HUES48 (cell line): ENCODE results near the gene RAB6B.
A peak's percentile ranks its signal among the peaks of the same experiment; 100 is the strongest.

Experiments
- H3K27ac ChIP-seq: one replicate; pipeline ENCODE4 v1.7.0; 2013; ENCODE audit warnings: low read depth, low read length, inconsistent platforms
- H3K27me3 ChIP-seq: 2 replicates; pipeline ENCODE4 v1.6.1; 2013; ENCODE audit warnings: mild to moderate bottlenecking, low read length; ENCODE audit not compliant: control insufficient read depth, insufficient read depth
- H3K36me3 ChIP-seq: 2 replicates; pipeline ENCODE4 v1.6.1; 2013; ENCODE audit warnings: low read length; ENCODE audit not compliant: control insufficient read depth, insufficient read depth
- H3K4me1 ChIP-seq: 2 replicates; pipeline ENCODE4 v1.6.1; 2013; ENCODE audit warnings: mild to moderate bottlenecking, low read length; ENCODE audit not compliant: control insufficient read depth, insufficient read depth
- H3K4me3 ChIP-seq: 2 replicates; pipeline ENCODE4 v1.5.1; 2013; ENCODE audit warnings: mild to moderate bottlenecking, low read depth, low read length
- H3K9ac ChIP-seq: 2 replicates; pipeline ENCODE4 v1.6.1; 2013; ENCODE audit warnings: mild to moderate bottlenecking, low read depth, low read length, moderate library complexity
- H3K9me3 ChIP-seq: 2 replicates; pipeline ENCODE4 v1.6.1; 2013; ENCODE audit warnings: low read length; ENCODE audit not compliant: control insufficient read depth, insufficient read depth

RAB6B gene

DNA sequence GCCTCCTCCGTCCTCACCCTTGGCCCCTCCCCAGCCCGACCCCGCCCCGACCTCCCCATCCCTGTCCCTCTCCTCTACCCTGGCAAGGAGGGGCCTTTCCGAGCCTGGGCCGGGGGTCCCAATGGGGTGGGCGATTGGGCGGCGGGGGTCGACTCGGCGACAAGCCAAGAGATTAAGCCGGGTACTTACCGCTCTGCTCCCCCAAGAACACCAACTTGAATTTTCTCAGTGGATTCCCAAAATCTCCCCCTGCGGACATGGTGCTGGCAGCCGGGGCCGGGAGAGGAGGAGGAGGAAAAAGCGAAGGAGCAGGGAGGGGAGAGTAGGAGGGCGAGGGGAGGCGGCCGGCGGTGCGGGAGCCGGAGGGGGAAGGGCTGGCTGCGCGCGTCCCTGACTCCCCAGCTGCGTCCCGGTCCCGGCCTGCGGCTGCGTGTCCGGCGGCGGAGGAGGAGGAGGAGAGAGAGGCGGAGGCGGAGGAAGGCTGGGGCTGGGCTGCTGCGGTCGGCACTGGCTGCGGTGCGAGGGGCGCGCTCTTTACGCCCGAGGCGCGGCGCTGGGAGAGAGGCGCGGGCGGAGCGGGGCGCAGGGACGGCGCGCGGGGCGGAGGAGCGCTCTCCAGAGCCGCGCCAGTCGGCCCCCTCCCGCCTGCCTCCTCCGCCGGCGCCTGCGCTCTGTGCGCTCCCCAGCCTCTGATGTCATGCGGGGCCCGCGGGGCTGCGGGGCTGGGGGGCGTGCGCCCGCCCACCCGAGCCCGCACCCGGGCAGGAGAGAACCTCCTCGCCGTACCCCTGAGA is at the start of gene RAB6B:
TSS of gene RAB6B (minus strand) at position 675 of the 794 bp plus-strand sequence. CDS start at position 259, 416 bp downstream.
- Histone ChIP-seq H3K9me3 (no peaks in the 10 kb centered on the region), H3K36me3 (no peaks in the 10 kb centered on the region), H3K4me3 (peak within 1 kb of the TSS; percentile 84), H3K9ac (peak within 1 kb of the TSS; percentile 45; the same call in 1 of the 2 replicates), H3K27me3 (peaks cover 45% of the 10 kb centered on the region), H3K27ac (no peak within 1 kb of the TSS), H3K4me1 (peaks cover 11% of the 10 kb centered on the region)

DNA sequence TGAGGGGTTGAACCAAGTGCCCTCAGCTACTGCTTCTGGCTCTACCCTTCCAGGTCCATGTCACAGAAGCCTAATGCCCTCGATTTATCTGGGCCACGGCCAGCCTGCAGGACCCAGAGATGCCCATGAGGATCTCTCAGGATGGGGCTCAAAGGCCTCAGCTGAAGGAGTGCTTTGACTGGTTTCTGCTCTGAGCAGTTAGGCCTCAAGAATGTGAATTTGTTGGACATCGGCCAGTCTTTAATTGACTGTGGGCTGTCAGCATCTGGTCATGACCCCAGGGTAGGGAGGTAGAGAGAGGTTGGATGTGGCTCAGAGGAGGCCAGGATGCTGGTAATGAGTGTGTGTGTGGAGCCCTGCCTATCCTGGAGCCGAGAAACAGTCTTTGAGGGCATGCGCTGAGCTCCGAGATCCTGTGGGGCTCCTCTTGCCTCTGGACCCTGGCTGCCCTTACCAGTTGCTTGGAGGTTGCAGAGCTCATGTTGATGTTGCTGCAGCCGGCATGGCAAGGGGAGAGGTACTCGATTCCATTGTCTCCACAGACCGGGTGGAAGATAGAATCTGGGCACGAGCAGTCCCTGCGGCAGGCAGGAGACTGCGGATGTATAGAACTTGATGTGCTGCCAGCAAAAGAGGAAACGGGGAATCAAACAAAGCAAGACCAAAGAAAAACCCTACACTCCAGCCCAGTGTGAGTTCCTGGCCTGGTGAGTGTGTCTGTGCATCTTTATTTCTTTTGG is 49.1 kb upstream of the RAB6B start:
- Histone ChIP-seq H3K36me3 (no peaks in the 10 kb centered on the region), H3K27ac (no peak overlapping the region), H3K4me3 (no peak overlapping the region), H3K4me1 (peaks cover 14% of the 10 kb centered on the region), H3K27me3 (no peaks in the 10 kb centered on the region), H3K9ac (no peak overlapping the region), H3K9me3 (no peaks in the 10 kb centered on the region)

DNA sequence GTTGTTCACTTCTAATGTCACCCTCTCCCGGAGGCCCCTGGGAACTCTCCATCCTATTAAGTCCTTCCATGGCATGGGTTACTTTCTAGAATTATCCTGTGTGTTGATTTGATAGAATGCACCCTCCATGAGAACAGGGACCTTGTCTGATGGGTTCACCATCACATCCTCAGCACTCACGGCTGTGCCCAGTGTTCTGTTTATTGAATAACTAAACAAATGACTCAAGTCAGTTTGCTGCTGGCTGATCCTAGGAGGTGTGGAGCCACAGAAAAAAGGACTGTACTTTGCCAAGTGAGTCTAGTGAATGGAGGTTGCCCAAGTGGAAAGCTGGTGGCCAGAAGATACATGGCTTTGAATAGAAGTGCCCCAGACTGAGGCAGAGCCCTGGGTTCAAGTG is 48.5 kb upstream of the RAB6B start:
- Histone ChIP-seq H3K27ac (no peak overlapping the region), H3K4me3 (no peak overlapping the region), H3K36me3 (no peaks in the 10 kb centered on the region), H3K4me1 (peaks cover 11% of the 10 kb centered on the region), H3K27me3 (no peaks in the 10 kb centered on the region), H3K9ac (no peak overlapping the region), H3K9me3 (no peaks in the 10 kb centered on the region)

DNA sequence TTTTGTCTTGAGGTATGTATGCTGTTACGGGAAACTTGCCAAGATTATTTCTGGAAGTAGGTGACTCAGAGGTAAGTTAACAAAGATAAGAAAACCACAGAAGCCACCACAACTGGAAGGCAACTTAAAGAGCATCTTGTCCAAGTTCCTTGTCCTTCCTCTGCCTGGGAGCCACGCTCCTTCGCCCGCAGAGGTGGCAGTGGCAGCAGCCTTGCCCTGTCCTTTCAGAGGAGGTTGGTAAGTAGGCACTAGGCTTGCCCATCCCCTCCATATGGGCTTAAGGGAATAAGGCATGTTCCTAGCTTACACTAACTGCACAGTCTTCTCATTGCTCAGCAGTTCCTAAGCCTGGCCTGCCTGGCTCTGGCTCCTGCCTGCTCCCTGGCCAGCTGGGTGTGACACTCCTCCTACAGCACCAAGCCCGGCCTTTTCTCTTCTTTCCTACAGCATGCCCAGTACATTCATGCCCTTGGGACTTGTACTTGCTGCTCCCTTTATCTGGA is 48.0 kb upstream of the RAB6B start:
- Histone ChIP-seq H3K4me1 (peaks cover 6% of the 10 kb centered on the region), H3K9me3 (no peaks in the 10 kb centered on the region), H3K27ac (no peak overlapping the region), H3K36me3 (no peaks in the 10 kb centered on the region), H3K9ac (no peak overlapping the region), H3K27me3 (no peaks in the 10 kb centered on the region), H3K4me3 (no peak overlapping the region)

DNA sequence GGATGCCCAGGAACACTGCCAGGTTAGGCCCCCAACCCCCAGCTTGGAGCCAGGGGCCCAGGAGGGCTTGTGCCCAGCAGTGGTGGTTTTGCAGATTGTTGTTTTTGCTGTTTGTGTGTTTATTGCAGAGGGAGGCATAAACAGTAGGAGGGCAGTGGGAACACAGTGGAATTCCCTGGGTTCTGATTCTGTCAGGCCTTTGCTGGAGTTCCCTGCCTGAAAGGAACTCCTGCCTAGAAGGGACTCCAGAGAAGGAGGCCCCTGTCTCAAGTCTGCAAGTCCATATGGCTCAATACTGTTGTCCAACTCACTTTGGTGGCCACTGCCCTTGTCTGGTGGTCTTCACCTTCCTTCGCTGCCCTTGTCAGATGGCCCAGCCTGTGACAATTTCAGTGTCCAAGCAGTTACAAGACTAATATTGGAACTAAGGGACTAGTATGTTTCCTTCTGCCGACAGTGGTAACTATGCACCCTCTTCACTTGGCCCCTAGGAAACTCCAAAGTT is 47.4 kb upstream of the RAB6B start:
- Histone ChIP-seq H3K4me3 (no peak overlapping the region), H3K9ac (no peak overlapping the region), H3K36me3 (no peaks in the 10 kb centered on the region), H3K27ac (no peak overlapping the region), H3K4me1 (peaks cover 4% of the 10 kb centered on the region), H3K9me3 (no peaks in the 10 kb centered on the region), H3K27me3 (no peaks in the 10 kb centered on the region)

DNA sequence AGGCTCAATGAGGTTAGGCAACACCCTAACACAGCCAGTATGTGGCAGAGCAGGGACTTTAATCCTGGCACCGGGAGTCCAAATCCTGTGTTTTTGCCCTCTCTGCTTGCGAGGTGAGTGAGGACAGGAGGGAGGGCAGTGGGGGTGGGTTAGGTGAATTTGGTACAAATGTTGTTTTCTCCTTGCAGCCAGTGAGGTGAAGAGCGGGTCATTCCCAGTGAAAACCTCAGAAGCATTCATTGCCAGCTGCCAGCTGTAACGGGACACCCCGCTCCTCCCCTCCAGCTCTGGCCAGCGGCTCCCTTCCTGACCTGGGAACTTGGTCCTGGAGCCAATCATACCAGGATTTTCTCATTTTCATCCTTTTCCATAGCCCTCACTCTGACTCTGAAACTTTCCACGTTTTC is 45.7 kb upstream of the RAB6B start:
- Histone ChIP-seq H3K9ac (no peak overlapping the region), H3K36me3 (no peaks in the 10 kb centered on the region), H3K27ac (no peak overlapping the region), H3K4me3 (no peak overlapping the region), H3K4me1 (peaks cover 4% of the 10 kb centered on the region), H3K9me3 (no peaks in the 10 kb centered on the region), H3K27me3 (no peaks in the 10 kb centered on the region)

DNA sequence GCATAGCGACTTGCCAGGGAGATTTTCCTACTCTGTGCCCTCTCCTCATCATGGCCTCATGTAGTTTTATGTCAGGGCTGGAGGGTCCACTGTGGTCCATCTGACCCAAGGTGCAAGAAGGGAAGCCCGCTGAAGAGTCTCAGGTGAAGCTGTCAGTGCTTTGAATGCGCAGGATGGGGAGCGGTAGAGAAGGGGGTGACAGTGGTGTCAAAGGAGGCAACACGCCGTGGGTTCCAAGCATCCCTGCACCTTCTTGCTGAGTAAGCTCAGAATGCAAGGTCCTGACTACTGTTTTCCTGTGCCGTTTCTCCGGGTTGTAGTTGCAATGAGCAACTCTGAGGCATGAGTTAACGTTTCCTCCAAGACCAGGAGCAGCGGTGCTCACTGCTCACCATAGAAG is 44.9 kb upstream of the RAB6B start:
- H3K9me3 ChIP-seq = no peaks in the 10 kb centered on the region
- H3K36me3 ChIP-seq = no peaks in the 10 kb centered on the region
- peaks cover 4% of the 10 kb centered on the region for H3K4me1 ChIP-seq
- H3K4me3 ChIP-seq = no peak overlapping the region
- H3K9ac ChIP-seq = no peak overlapping the region
- no peaks in the 10 kb centered on the region for H3K27me3 ChIP-seq
- H3K27ac ChIP-seq = no peak overlapping the region

DNA sequence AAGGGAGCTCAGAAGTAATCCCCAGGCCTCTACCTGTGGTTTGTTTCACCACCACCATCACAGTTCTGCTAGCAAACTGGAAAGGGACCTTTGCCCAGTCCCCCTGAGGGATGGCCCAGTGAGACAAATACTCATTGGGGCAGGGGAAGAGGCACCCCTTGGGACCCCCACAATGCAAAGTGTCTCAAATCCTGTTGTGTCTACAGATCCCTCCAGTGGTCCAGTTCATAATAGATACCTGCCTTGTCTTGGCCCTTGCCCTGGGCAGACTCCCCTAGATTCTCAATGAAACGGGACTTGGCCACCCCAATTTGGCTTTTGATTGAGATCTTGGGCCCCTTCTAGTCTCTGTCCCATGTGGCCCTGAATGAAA is 43.8 kb upstream of the RAB6B start:
- Histone ChIP-seq H3K27ac (no peak overlapping the region), H3K4me1 (peaks cover 4% of the 10 kb centered on the region), H3K27me3 (no peaks in the 10 kb centered on the region), H3K36me3 (no peaks in the 10 kb centered on the region), H3K9ac (no peak overlapping the region), H3K9me3 (no peaks in the 10 kb centered on the region), H3K4me3 (no peak overlapping the region)

DNA sequence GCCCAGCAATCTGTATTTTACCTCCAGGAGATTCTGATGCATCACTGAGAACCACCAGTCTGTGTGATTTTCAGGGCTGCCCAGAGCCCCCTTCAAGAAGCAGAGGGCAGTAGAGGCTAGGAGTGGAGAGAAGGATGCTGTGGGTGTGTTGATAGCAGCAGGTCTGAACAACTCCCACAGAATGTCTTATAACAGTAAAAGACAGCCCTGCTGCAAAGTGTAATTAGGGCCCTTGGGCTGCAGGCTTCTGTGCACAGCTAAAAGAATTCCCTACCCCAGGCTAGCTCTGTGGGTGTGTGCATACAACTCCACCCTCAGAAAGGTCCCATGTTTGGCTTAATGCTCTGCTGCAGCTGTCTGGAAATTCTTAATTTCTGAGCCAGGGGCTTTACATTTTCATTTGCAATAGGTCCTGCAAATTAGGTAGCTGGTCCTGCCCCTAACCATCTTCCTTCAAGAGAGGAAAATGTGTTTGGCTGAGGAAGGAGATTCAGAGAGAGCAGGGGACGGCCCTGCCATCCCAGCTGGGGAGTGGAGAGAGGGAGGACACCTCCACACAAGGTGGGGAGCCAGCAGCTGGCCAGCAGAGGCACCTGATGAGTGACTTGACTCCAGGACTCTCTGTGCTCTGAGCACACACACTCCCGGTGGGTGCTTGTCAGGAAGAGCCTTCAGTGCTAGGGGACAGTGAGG is 43.2 kb upstream of the RAB6B start:
- no peak overlapping the region for H3K4me3 ChIP-seq
- no peak overlapping the region for H3K27ac ChIP-seq
- H3K4me1 ChIP-seq = peaks cover 4% of the 10 kb centered on the region
- H3K36me3 ChIP-seq = no peaks in the 10 kb centered on the region
- no peaks in the 10 kb centered on the region for H3K27me3 ChIP-seq
- H3K9ac ChIP-seq = no peak overlapping the region
- H3K9me3 ChIP-seq = no peaks in the 10 kb centered on the region

DNA sequence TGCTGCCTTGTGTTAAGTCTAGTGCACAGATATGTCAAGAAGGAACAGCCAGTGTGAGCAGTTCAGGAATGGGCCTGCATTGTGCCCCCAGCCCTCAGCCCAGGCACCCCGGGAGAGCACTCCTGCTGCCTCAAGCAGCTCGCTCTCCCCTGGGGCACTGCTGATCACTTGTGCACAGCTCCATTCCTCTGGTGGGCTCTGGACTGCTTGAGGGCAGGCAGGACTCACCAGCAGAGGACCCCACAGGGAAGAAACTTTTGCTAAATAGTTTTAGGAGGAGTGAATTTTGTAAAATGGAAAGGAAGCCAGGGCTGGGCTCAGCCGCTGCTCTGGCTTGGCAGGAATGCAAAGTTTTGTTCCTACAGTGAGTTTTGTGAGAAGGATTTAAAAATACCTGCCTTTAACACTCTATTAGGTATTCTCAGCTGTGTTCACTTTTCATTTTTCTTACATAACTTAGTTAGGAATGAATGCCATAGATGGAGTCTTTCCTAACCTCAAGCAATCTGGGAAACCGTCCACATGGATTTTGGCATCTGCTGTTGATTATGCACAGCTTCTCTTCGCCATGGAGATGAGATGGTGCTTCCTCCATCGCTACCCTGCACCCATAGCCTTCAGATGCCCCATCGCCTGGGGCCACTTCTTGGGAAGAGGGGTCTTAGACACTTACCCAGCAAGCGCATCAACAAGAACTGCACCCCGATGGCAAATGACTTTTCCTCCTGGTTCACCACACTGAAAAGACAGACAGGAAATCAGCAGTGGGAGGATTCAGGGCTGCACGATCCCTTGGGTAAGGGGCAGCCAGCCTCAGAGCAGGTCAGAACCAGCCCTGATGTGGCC is 42.3 kb upstream of the RAB6B start:
- no peak overlapping the region for H3K27ac ChIP-seq
- no peaks in the 10 kb centered on the region for H3K27me3 ChIP-seq
- H3K4me3 ChIP-seq = no peak overlapping the region
- no peaks in the 10 kb centered on the region for H3K9me3 ChIP-seq
- H3K36me3 ChIP-seq = no peaks in the 10 kb centered on the region
- peaks cover 4% of the 10 kb centered on the region for H3K4me1 ChIP-seq
- H3K9ac ChIP-seq = no peak overlapping the region
